Thymus (tissue), 14 donors: ENCODE measurements around the gene DUSP16. TPM values are rescaled to one million over a fixed set of nuclear protein-coding genes. Genes with fewer than 3 reads are reported as not detected.
A peak's percentile ranks its signal among the peaks of the same experiment; 100 is the strongest.

Source experiments
- DNase-seq, 9 donors: peaks; one replicate each; pipeline ENCODE4 v3.0.0-alpha.2; 2013; ENCODE audit warnings: low spot score in 9 of 9, low read depth in 6 of 9, missing footprints in 1 of 9
- H3K27ac ChIP-seq, 2 donors: one replicate each; pipeline ENCODE4 v1.5.1; 2013; ENCODE audit warnings: control low read depth in 1 of 2, low read depth in 1 of 2, low read length in 1 of 2, mild to moderate bottlenecking in 1 of 2, moderate library complexity in 1 of 2
- H3K27me3 ChIP-seq, 2 donors: one replicate each; pipeline ENCODE4 v1.5.1; 2013; ENCODE audit warnings: low read length in 1 of 2; ENCODE audit not compliant: control insufficient read depth in 2 of 2, insufficient read depth in 1 of 2
- H3K36me3 ChIP-seq, 2 donors: one replicate each; pipeline ENCODE4 v1.5.1; 2013; ENCODE audit warnings: low read length in 1 of 2, mild to moderate bottlenecking in 1 of 2, moderate library complexity in 1 of 2; ENCODE audit not compliant: control insufficient read depth in 2 of 2, insufficient read depth in 2 of 2
- H3K4me1 ChIP-seq, 2 donors: one replicate each; pipeline ENCODE4 v1.5.1; 2013; ENCODE audit warnings: low read length in 2 of 2; ENCODE audit not compliant: control insufficient read depth in 2 of 2, insufficient read depth in 2 of 2
- H3K4me3 ChIP-seq, 2 donors: one replicate each; pipeline ENCODE4 v1.5.1; 2013; ENCODE audit warnings: low read length in 2 of 2, control low read depth in 1 of 2, mild to moderate bottlenecking in 1 of 2
- H3K9me3 ChIP-seq, 2 donors: one replicate each; pipeline ENCODE4 v1.5.1; 2013; ENCODE audit warnings: low read length in 1 of 2, mild to moderate bottlenecking in 1 of 2; ENCODE audit not compliant: control insufficient read depth in 2 of 2, insufficient read depth in 1 of 2
- WGBS: extraction: QIAGEN DNeasy Blood & Tissue Kit; methylation state at CpG from one replicate; pipeline ENCODE4 v1.1.7; 2013; 5-methylcytosine and 5-hydroxymethylcytosine counted together
- long read RNA-seq, 10 donors: transcript quantifications; one replicate each; lab custom pipeline, GENCODE V29; 2026
- polyA plus RNA-seq: library from polyadenylated mRNA; stranded (reverse); fragments of 200-250 nt; gene quantifications from one replicate; pipeline ENCODE4 v1.2.3, GENCODE V29; 2013
- total RNA-seq: library from RNA; stranded (reverse); fragments of 120-200 nt; gene quantifications from one replicate; pipeline ENCODE4 v1.2.4, GENCODE V29; 2013
- donor health status: healthy.

DUSP16 gene
- total RNA-seq (19.1 TPM), polyA plus RNA-seq (18.2 TPM)
- long read RNA-seq, donor 1 = 0 reads
- long read RNA-seq, donor 2 = 0 reads
- long read RNA-seq, donor 3, full-length matches to known transcripts = 4 of 11 reads
- long read RNA-seq, donor 3, partial matches to known transcripts = 7 of 11 reads
- long read RNA-seq, donor 3, other reads (novel, unspliced or antisense) = 0 of 11 reads
- long read RNA-seq, donor 4, full-length matches to known transcripts = 3 of 14 reads
- long read RNA-seq, donor 4, partial matches to known transcripts = 11 of 14 reads
- long read RNA-seq, donor 4, other reads (novel, unspliced or antisense) = 0 of 14 reads
- long read RNA-seq, donor 5, full-length matches to known transcripts = 2 of 20 reads
- long read RNA-seq, donor 5, partial matches to known transcripts = 18 of 20 reads
- long read RNA-seq, donor 5, other reads (novel, unspliced or antisense) = 0 of 20 reads
- long read RNA-seq, donor 6, partial matches to known transcripts = 11 of 11 reads
- long read RNA-seq, donor 6, other reads (novel, unspliced or antisense) = 0 of 11 reads
- long read RNA-seq, donor 7, full-length matches to known transcripts = 2 of 8 reads
- long read RNA-seq, donor 7, partial matches to known transcripts = 6 of 8 reads
- long read RNA-seq, donor 7, other reads (novel, unspliced or antisense) = 0 of 8 reads
- long read RNA-seq, donor 8, full-length matches to known transcripts = 1 of 6 reads
- long read RNA-seq, donor 8, partial matches to known transcripts = 5 of 6 reads
- long read RNA-seq, donor 8, other reads (novel, unspliced or antisense) = 0 of 6 reads
- long read RNA-seq, donor 9, full-length matches to known transcripts = 4 of 4 reads
- long read RNA-seq, donor 9, partial matches to known transcripts = 0 of 4 reads
- long read RNA-seq, donor 9, other reads (novel, unspliced or antisense) = 0 of 4 reads
- long read RNA-seq, donor 10, full-length matches to known transcripts = 2 of 10 reads
- long read RNA-seq, donor 10, partial matches to known transcripts = 8 of 10 reads
- long read RNA-seq, donor 10, other reads (novel, unspliced or antisense) = 0 of 10 reads

GRCh38 chr12:12562585-12563261 is at the start of gene DUSP16:
DUSP16 (minus strand) TSS chr12:12562863; CDS start chr12:12521098, 41,765 bp downstream.
- peak within 1 kb of the TSS; percentile 69 to 97 for H3K4me3 ChIP-seq
- H3K27me3 ChIP-seq = no peaks in the 10 kb centered on the region
- WGBS = 1% methylated on average over 59 of the region's 59 CpGs
- DNase-seq = peak; percentile 61 to 93 (median 79)
- no peaks in the 10 kb centered on the region for H3K36me3 ChIP-seq
- peak within 1 kb of the TSS; percentile 95 to 99 for H3K27ac ChIP-seq
- peaks cover 12 to 22% of the 10 kb centered on the region in 2 donors for H3K4me1 ChIP-seq
- H3K9me3 ChIP-seq = peaks cover 0 to 6% of the 10 kb centered on the region in 2 donors

GRCh38 chr12:12612358-12612757 is 49.7 kb upstream of the DUSP16 start:
- Histone ChIP-seq H3K27ac (peak overlapping the region; percentile 86 to 96), H3K36me3 (no peaks in the 10 kb centered on the region), H3K27me3 (no peaks in the 10 kb centered on the region), H3K9me3 (no peaks in the 10 kb centered on the region), H3K4me1 (peaks cover 11 to 17% of the 10 kb centered on the region in 2 donors), H3K4me3 (peak overlapping the region; percentile 65 to 99)
- WGBS = under 1% methylated on average over 7 of the region's 7 CpGs
- peak in 6 of 9 donors; percentile 13 to 60 (median 34) for DNase-seq

GRCh38 chr12:12611512-12612306 is 49.0 kb upstream of the DUSP16 start, which contains the start of gene CREBL2:
CREBL2 (plus strand) TSS chr12:12611876; CDS start chr12:12612173, 297 bp downstream.
- peak within 1 kb of the TSS; percentile 65 to 99 for H3K4me3 ChIP-seq
- peaks cover 11 to 17% of the 10 kb centered on the region in 2 donors for H3K4me1 ChIP-seq
- DNase-seq = peak; percentile 71 to 95 (median 85)
- no peaks in the 10 kb centered on the region for H3K27me3 ChIP-seq
- no peaks in the 10 kb centered on the region for H3K9me3 ChIP-seq
- under 1% methylated on average over 51 of the region's 51 CpGs for WGBS
- peak within 1 kb of the TSS; percentile 86 to 96 for H3K27ac ChIP-seq
- H3K36me3 ChIP-seq = no peaks in the 10 kb centered on the region

- 94% methylated on average over 4 of the region's 4 CpGs for WGBS
- Histone ChIP-seq H3K27me3 (no peaks in the 10 kb centered on the region), H3K27ac (peak overlapping the region in 1 of 2 donors; percentile 86), H3K36me3 (no peaks in the 10 kb centered on the region), H3K9me3 (no peaks in the 10 kb centered on the region), H3K4me1 (peaks cover 11 to 14% of the 10 kb centered on the region in 2 donors), H3K4me3 (no peak overlapping the region)
- no peak for DNase-seq
Measured at GRCh38 chr12:12610711-12611110, 48.0 kb upstream of the DUSP16 start.

GRCh38 chr12:12609692-12610091 is 47.0 kb upstream of the DUSP16 start:
- Histone ChIP-seq H3K4me3 (no peak overlapping the region), H3K9me3 (no peaks in the 10 kb centered on the region), H3K36me3 (no peaks in the 10 kb centered on the region), H3K4me1 (peaks cover 7 to 14% of the 10 kb centered on the region in 2 donors), H3K27me3 (no peaks in the 10 kb centered on the region), H3K27ac (no peak overlapping the region)
- DNase-seq = no peak
- WGBS = 97% methylated on average over 3 of the region's 3 CpGs

GRCh38 chr12:12608557-12608957 is 45.9 kb upstream of the DUSP16 start:
- no peaks in the 10 kb centered on the region for H3K27me3 ChIP-seq
- DNase-seq = no peak
- H3K4me3 ChIP-seq = no peak overlapping the region
- H3K27ac ChIP-seq = no peak overlapping the region
- peaks cover 7 to 11% of the 10 kb centered on the region in 2 donors for H3K4me1 ChIP-seq
- no peaks in the 10 kb centered on the region for H3K36me3 ChIP-seq
- WGBS = 95% methylated on average over 1 of the region's 1 CpG
- no peaks in the 10 kb centered on the region for H3K9me3 ChIP-seq

GRCh38 chr12:12606781-12607589 is 44.3 kb upstream of the DUSP16 start:
- H3K4me3 ChIP-seq = no peak overlapping the region
- peaks cover 4% of the 10 kb centered on the region in 2 donors for H3K4me1 ChIP-seq
- H3K27me3 ChIP-seq = no peaks in the 10 kb centered on the region
- H3K27ac ChIP-seq = no peak overlapping the region
- WGBS = 91% methylated on average over 7 of the region's 7 CpGs
- H3K36me3 ChIP-seq = no peaks in the 10 kb centered on the region
- no peak for DNase-seq
- H3K9me3 ChIP-seq = no peaks in the 10 kb centered on the region
